Measurements from ENCODE around the gene CDH3. TPM values are rescaled to one million over a fixed set of nuclear protein-coding genes. Genes with fewer than 3 reads are reported as not detected.

Gene CDH3
- total RNA-seq, 1 experiment from 2014 or later, result not detected

DNA sequence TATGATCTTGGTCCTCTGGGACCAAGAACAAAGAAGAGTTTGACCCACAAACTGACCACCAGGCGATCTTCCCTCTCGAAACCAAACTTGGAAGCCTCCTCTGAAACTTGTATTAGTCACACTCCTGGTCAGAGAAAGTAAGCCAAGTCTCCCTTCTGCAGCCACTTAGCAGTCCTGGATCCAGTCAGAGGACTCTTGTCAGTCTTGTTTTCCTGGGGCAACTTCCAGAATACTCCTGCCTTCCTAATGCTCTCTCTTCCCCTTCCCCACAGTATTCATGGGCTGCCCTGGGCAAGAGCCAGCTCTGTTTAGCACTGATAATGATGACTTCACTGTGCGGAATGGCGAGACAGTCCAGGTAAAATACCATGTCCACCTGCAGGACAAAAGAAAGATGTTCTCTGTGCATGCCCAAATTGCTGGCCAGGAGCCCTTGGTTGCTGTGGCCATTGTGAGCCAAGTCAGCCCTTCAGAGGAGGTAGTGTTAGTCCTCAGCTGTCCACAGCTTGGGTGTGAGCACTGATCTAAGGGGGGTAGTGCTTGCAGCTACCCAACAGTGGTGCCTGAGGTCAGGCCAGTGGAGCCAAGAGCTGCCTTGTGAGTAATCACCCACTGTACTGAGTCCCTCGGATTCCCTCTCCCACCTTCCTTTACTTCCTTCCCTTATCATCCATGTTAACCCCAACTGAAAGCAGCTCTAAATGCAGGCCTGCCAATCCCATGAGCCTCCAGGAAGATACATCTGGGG, 31.2 kb downstream of the CDH3 start:
- no peaks in the 10 kb centered on the region for H3K27me3 ChIP-seq
- no peak overlapping the region for H3K4me3 ChIP-seq
- no peaks in the 10 kb centered on the region for H3K9me3 ChIP-seq
- peak; percentile 61 for DNase-seq
- H3K36me3 ChIP-seq, result no peaks in the 10 kb centered on the region

DNA sequence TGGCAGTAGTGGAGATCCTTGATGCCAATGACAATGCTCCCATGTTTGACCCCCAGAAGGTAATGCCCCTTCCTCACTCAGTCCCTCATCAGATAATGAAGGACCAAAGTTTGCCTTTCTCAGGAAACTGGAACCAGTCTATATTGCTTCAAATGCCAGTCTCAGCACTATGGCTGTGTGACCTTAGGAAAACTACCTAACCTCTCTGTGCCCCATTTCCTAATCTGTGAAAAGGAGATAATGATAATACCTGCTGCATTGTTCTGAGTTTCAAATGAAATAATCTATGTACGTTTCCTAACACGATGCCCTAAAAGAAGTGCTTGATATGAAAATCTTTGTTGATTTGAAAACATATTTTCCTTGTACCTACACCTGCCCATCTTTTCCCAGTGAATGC, 35.9 kb downstream of the CDH3 start:
- Histone ChIP-seq H3K4me3 (no peak overlapping the region), H3K27me3 (no peaks in the 10 kb centered on the region), H3K9me3 (no peaks in the 10 kb centered on the region), H3K36me3 (no peaks in the 10 kb centered on the region)
- DNase-seq, result no peak

DNA sequence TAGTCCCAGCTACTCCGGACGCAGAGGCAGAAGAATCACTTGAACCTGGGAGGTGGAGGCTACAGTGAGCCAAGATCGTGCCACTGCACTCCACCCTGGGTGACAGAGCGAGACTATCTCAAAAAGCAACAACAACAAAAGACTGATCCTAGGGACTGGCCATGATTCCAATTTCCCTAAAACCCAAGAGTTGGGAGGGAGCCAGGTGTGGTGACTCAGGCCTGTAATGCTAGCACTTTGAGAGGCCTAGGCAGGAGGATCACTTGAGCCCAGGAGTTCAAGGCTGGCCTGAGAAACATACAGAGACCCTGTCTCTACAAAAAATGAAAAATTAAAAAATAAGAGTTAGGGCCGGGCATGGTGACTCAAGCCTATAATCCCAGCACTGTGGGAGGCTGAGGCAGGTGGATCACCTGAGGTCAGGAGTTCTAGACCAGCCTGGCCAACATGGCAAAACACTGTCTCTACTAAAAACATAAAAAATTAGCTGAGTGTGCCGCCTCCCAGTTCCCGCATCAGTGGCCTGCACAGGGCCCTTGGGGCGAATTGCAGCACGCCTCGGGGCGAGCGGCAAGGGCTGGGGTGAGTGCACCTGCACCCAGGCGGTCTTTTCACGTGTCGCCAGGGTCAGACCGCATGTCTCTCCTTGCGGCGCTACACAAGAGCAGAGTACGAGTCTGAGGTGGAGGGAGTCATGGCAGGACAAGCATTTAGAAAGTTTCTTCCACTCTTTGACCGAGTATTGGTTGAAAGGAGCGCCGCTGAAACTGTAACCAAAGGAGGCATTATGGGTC, 40.8 kb downstream of the CDH3 start:
- H3K9me3 ChIP-seq, result no peaks in the 10 kb centered on the region
- H3K36me3 ChIP-seq, result no peaks in the 10 kb centered on the region
- H3K27me3 ChIP-seq, result no peaks in the 10 kb centered on the region
- no peak overlapping the region for H3K4me3 ChIP-seq
- peak; percentile 11 for DNase-seq

DNA sequence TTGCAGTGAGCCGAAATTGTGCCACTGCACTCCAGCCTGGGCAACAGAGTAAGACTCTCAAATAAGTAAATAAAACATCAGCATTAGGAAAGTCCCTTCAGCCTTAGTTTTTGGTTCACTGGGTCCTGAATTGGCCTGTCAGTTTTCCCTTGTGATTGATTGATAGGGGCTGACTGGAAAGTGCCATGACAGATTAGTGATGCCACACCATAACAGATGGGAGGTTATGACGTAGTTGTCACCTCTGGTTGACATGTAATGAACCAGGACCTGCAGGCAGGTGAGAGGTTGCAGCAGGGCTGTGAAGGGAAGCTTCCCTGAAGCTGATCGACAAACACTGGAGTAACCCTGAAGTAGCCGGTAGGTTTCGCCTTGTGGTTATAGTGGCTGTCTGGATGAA, 41.8 kb downstream of the CDH3 start:
- Histone ChIP-seq H3K9me3 (no peaks in the 10 kb centered on the region), H3K36me3 (no peaks in the 10 kb centered on the region), H3K4me3 (no peak overlapping the region), H3K27me3 (no peaks in the 10 kb centered on the region)
- DNase-seq, result no peak

DNA sequence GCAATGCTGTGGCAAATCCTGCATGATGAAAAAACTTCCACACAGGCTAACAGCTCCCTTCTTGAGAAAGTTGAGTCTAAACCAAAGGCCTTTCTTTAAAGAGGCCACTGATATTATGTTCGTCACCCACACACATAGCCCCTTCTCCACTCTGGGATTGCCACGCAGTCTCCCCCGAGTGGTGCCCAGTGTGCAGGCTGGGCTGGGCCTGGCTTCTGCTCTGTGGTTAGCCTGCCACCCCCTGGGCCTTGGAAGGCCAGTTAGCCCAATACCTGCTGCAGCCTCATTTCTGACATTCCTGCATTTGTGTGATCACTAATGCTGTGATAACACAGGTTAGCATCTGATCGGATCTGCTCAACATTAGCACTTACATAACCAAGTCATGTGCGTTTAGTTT, 44.8 kb downstream of the CDH3 start:
- no peak for DNase-seq

DNA sequence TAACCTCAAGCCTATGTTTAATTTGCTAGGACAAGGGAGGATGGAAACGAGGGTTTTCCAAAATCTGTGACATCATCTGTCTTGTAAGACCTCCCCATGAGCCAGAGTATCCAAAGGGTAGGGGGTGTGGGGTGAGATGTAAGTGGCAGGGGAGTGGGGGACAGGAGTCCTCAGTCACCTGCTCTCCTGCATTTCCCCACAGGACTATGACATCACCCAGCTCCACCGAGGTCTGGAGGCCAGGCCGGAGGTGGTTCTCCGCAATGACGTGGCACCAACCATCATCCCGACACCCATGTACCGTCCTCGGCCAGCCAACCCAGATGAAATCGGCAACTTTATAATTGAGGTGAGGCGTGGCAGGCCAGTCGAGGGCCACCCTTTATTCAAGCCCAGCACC, 50.5 kb downstream of the CDH3 start:
- DNase-seq, result no peak
- Histone ChIP-seq H3K36me3 (no peaks in the 10 kb centered on the region), H3K4me3 (no peak overlapping the region), H3K27me3 (no peaks in the 10 kb centered on the region), H3K9me3 (no peaks in the 10 kb centered on the region)

More for the DNA sequence above, 44.8 kb downstream of the CDH3 start:
- H3K36me3 ChIP-seq, result no peaks in the 10 kb centered on the region
- no peaks in the 10 kb centered on the region for H3K9me3 ChIP-seq
- H3K27me3 ChIP-seq, result no peaks in the 10 kb centered on the region
- no peak overlapping the region for H3K4me3 ChIP-seq

DNA sequence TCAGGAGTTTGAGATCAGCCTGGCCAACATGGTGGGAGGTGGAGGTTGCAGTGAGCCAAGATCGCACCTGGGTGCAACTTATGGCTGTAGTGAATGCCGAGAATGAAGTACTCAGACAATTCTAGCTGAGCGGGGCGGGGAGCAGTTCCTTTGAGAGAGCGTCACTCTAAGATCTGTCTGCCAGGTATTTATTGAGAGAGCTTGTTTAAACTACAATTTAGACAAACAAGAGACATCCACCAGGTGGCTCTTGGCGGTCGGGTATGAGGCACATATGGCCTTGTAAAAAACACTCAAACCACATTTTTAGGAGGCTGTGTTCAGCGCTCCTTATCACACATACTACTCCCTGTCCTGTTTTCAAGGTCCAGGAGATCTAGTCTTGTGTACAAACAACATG, 51.4 kb downstream of the CDH3 start:
- no peaks in the 10 kb centered on the region for H3K9me3 ChIP-seq
- no peak overlapping the region for H3K4me3 ChIP-seq
- no peaks in the 10 kb centered on the region for H3K27me3 ChIP-seq
- no peak for DNase-seq
- H3K36me3 ChIP-seq, result no peaks in the 10 kb centered on the region

DNA sequence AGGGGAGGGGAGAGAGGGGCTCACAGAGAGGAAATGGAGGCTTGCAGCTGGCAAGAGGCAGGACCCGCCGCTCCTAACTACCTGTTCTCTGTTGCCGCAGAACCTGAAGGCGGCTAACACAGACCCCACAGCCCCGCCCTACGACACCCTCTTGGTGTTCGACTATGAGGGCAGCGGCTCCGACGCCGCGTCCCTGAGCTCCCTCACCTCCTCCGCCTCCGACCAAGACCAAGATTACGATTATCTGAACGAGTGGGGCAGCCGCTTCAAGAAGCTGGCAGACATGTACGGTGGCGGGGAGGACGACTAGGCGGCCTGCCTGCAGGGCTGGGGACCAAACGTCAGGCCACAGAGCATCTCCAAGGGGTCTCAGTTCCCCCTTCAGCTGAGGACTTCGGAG, 53.0 kb downstream of the CDH3 start:
- no peak for DNase-seq
- H3K9me3 ChIP-seq, result no peaks in the 10 kb centered on the region
- H3K36me3 ChIP-seq, result no peaks in the 10 kb centered on the region
- no peaks in the 10 kb centered on the region for H3K27me3 ChIP-seq
- H3K4me3 ChIP-seq, result no peak overlapping the region

DNA sequence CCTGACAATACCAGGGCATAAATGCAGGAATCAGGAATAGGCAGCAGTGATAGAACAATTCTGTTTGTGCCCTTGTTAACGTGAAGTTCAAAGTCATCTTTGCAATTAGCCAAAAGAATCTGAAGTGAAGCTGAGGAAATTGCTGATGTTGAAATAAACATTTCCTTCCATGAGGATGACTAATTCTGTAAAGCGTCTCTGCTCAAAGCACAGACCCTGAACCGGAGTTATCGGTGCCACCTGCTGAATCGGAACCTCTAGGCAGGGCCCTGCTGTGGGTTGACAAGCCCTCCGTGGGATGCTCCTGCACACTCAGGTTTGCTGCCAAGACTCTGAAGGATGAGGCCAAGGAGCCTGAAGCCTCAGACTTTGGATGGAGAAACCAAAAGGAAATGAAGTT, 55.0 kb downstream of the CDH3 start:
- Histone ChIP-seq H3K4me3 (no peak overlapping the region), H3K9me3 (no peaks in the 10 kb centered on the region), H3K36me3 (no peaks in the 10 kb centered on the region), H3K27me3 (no peaks in the 10 kb centered on the region)
- DNase-seq, result peak; percentile 23

DNA sequence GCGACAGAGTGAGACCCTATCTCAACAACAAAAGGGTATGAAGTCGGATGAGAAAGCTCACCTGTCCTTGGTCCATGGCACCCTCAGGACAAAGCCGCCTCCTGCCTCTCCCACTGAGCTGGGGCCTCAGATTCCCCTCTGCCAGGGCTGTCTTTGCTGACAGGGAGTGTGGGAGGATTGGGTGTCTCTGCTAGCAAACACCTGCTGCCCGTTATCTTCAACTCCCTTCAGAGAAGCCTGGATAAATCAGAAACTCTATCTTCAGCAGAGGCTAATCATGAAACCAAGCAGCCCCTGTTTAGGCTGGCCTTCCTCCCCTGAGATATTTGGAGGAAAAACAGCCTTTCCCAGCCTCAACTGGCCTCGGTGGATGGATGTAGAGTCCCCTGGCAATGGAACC, 55.7 kb downstream of the CDH3 start:
- no peak for DNase-seq
- no peak overlapping the region for H3K4me3 ChIP-seq
- no peaks in the 10 kb centered on the region for H3K9me3 ChIP-seq
- H3K36me3 ChIP-seq, result no peaks in the 10 kb centered on the region
- H3K27me3 ChIP-seq, result no peaks in the 10 kb centered on the region

DNA sequence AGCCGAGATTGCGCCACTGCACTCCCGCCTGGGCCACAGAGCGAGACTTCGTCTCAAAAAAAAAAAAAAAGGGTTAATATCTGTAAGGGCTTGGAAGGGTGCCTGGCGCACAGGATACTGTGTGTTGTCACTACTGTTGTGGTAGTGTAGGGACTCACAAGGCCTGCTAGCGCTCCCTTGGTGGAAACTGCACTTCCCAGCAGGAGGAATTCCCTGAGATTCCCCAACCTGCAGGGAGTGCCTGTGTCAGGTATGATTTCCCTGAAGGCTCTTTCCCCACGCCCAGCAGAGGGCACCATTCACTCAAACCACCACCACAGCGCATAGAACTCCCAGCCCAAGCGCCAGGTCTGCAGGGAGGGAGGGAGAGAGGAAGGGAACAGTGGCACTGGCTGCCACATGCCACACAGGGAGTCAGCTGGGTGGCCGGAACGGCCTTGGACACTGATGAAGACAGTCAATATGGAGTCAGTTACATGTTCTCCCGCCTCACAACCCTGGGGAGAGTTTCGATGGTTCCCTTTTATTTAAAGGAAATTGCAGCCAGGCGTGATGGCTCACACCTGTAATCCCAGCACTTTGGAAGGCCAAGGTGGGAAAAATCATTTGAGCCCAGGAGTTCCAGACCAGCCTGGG, 59.2 kb downstream of the CDH3 start:
- no peaks in the 10 kb centered on the region for H3K27me3 ChIP-seq
- no peak overlapping the region for H3K4me3 ChIP-seq
- no peaks in the 10 kb centered on the region for H3K9me3 ChIP-seq
- DNase-seq, result peak; percentile 60
- no peaks in the 10 kb centered on the region for H3K36me3 ChIP-seq

DNA sequence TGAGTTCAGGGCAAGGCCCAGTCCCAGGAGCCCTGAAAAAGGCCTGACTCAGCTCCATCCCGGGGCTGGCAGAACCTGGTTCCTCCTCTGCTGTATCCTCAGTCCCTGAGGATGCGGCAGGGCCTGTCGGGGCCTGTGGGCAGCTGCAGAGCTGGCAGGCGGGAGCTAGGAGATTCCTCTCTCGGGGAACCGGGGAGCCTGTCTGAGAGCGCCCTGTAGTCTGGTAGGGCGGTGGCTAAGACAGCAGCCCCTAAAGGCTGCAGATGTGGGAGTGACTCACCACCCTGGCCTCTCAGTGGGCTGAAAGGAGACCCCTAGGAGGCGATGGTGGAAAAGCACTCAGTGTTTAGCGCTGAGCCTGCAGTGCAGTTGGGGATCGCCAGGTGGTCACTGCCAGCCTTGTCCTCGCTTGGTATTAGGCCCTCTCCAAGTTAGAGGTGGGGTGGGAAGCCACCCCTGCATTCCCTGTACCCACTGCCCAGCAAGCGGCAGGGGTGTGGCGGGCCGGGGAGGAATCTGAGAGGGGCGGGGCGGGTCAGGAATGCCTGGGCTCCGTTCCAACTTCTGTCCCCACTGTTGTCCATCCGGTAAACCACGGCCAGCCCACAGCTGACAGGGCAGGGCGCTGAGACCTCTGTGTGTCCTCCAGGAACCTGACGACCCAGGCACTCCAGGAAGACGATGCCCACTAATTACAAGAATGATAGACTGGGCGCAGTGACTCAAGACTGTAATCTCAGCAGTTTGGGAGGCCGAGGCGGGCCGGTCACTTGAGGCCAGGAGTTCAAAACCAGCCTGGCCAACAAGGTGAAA, 62.4 kb downstream of the CDH3 start:
- H3K4me3 ChIP-seq, result no peak overlapping the region
- no peak for DNase-seq

DNA sequence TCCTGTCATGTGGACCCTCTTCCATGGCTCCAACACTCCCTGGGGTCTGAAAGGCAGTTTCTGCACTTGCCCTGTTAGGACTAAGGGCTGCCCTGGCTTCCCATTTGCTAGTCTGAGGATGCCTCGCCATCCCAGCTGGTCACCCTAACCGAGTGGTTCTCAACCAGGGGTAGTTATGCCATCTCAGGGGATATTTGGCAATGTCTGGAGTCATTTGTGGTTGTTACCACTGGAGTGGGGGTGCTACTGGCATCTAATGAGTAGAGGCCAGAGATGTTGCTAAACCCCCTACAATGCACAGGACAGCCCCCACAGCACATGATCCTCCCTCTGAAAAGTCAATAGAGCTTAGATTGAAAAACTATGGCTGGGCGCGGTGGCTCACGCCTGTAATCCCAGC, 65.1 kb downstream of the CDH3 start:
- Histone ChIP-seq H3K36me3 (no peaks in the 10 kb centered on the region), H3K27me3 (no peaks in the 10 kb centered on the region), H3K9me3 (no peaks in the 10 kb centered on the region), H3K4me3 (no peak overlapping the region)
- DNase-seq, result no peak

More for the DNA sequence above, 62.4 kb downstream of the CDH3 start:
- H3K9me3 ChIP-seq, result no peaks in the 10 kb centered on the region
- no peaks in the 10 kb centered on the region for H3K36me3 ChIP-seq
- no peaks in the 10 kb centered on the region for H3K27me3 ChIP-seq

DNA sequence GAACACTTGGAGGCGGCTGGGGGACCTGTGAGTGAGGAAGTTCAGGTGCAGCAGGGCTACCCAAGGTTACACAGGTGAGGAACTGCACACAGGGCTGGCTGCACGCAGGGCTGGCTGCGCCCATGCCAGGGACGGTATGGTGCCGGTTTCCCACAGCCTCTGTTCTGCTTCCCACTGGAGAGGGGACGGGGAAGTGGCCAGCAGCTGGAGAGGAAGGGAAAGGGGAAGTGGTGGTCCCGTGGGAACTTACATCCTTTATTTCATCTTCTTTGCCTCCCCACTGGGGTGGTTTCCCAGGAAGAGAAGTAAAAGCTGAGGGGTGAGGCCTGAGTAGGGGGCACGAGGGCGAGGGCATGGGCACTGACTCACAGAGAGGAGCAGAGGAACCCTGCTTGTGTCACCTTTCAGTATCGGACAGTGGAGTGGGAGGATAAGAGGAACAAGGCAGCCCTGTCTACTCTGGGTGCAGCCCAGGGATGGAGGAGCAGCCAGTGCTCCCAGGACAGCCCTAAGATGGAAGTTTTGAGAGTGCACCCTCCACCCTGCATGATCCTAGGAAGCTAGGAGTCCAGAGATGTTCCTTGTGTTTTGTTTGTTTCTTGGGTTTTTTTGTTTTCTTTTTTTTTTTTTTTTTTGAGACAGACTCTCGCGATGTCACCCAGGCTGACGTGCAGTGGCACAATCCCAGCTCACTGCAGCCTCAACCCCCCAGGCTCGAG, 66.5 kb downstream of the CDH3 start:
- Histone ChIP-seq H3K9me3 (no peaks in the 10 kb centered on the region), H3K4me3 (no peak overlapping the region), H3K36me3 (no peaks in the 10 kb centered on the region), H3K27me3 (no peaks in the 10 kb centered on the region)
- no peak for DNase-seq

DNA sequence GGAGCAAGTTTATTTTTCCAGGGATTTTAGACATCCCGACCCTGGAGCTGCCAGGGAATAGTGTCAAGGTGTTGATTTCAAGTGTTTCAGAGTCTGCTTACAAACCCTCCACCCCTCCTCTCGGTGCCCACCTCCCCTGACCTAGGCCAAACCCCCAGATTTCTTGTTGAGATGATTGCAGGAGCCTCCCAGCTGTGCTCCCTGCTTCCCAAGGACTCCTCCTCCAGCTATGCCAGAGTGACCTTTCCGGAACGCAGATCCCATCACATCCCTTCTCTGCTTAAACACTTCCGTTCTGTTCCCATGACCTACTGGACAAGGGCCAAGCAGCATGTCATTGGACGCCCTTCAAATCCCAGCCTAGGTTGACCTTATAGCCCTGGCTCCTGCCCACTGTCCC, 68.3 kb downstream of the CDH3 start:
- DNase-seq, result no peak
- H3K36me3 ChIP-seq, result no peaks in the 10 kb centered on the region
- H3K4me3 ChIP-seq, result no peak overlapping the region
- H3K27me3 ChIP-seq, result no peaks in the 10 kb centered on the region
- H3K9me3 ChIP-seq, result no peaks in the 10 kb centered on the region

DNA sequence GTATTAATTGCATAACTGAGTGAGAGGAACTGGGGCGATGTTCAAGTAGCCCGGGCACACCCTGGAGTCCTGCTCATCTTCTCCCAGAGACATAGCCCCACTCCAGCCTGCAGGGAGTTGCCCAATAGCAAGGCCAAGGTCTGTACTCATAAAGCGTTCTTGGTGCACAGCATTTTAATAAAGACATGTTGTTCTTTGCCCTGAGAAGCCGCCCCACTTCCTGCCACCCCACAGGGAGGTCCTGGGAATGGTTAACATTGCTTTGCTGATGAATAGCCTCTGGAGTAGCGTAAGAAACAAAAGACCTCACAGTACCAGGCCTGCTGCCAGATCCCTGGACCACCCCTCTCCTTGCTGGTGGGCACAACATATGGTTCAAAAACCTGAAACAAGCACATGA, 70.4 kb downstream of the CDH3 start:
- Histone ChIP-seq H3K36me3 (no peaks in the 10 kb centered on the region), H3K27me3 (no peaks in the 10 kb centered on the region), H3K9me3 (no peaks in the 10 kb centered on the region), H3K4me3 (no peak overlapping the region)
- DNase-seq, result no peak

Measured in MG63 (cell line).